HL-60 (cell line): ENCODE results near the gene GSTCD.

Experiments
- DNase-seq, 2 experiments: peaks; one replicate each; pipeline ENCODE4 v3.0.0-alpha.2; 2010 to 2020; ENCODE audit warnings: low read depth in 1 of 2, low spot score in 1 of 2
- H3K27ac ChIP-seq: fragments of 250-450 bp; sonication (Bioruptor Pico); replicated peaks from 2 replicates; pipeline ENCODE4 v1.5.1; 2020; ENCODE audit warnings: mild to moderate bottlenecking, moderate library complexity
- H3K27me3 ChIP-seq: fragments of 250-450 bp; sonication (Bioruptor Pico); 2 replicates; pipeline ENCODE4 v1.5.1; 2021; ENCODE audit warnings: mild to moderate bottlenecking, moderate library complexity; ENCODE audit not compliant: insufficient read depth, poor library complexity, severe bottlenecking
- H3K4me3 ChIP-seq: replicated peaks from 2 replicates; pipeline ENCODE4 v1.5.1; 2011; ENCODE audit warnings: mild to moderate bottlenecking, control low read depth, low read length; ENCODE audit not compliant: insufficient read depth
- CTCF ChIP-seq: IDR thresholded peaks from one replicate; pipeline ENCODE4 v1.5.1; 2011; ENCODE audit warnings: low read length, control low read depth, inconsistent platforms; ENCODE audit not compliant: insufficient read depth
- GABPA ChIP-seq: IDR thresholded peaks from 2 replicates; pipeline ENCODE4 v1.6.1; 2012; ENCODE audit warnings: low read depth
- POLR2AphosphoS5 ChIP-seq: IDR thresholded peaks from 2 replicates; pipeline ENCODE4 v1.6.1; 2012; ENCODE audit warnings: low read depth
- REST ChIP-seq: IDR thresholded peaks from 2 replicates; pipeline ENCODE4 v1.6.1; 2012; ENCODE audit warnings: low read depth; ENCODE audit not compliant: insufficient replicate concordance
- SPI1 ChIP-seq: IDR thresholded peaks from 2 replicates; pipeline ENCODE4 v1.6.1; 2012; ENCODE audit warnings: low read depth, mild to moderate bottlenecking, borderline replicate concordance

The GSTCD gene

GRCh38 chr4:105835177-105835576 lies 126.6 kb downstream of the GSTCD start:
- DNase-seq = no peak
- TF ChIP-seq POLR2AphosphoS5 = no peak
- TF ChIP-seq GABPA = no peak
- TF ChIP-seq CTCF = no peak
- TF ChIP-seq REST = no peak
- no peak for TF ChIP-seq SPI1
- H3K27ac ChIP-seq = no peak overlapping the region
- no peak overlapping the region for H3K4me3 ChIP-seq
- H3K27me3 ChIP-seq = no peaks in the 10 kb centered on the region

- no peak for DNase-seq
Measured at GRCh38 chr4:105836537-105836936, 128.0 kb downstream of the GSTCD start.

GRCh38 chr4:105837037-105837436 lies 128.5 kb downstream of the GSTCD start:
- no peak for DNase-seq

More at GRCh38 chr4:105836537-105836936, 128.0 kb downstream of the GSTCD start:
- no peak for TF ChIP-seq REST
- TF ChIP-seq POLR2AphosphoS5 = no peak
- TF ChIP-seq SPI1 = no peak
- no peak for TF ChIP-seq GABPA
- TF ChIP-seq CTCF = no peak
- no peaks in the 10 kb centered on the region for H3K27me3 ChIP-seq
- no peak overlapping the region for H3K27ac ChIP-seq
- H3K4me3 ChIP-seq = no peak overlapping the region

More at GRCh38 chr4:105837037-105837436, 128.5 kb downstream of the GSTCD start:
- no peak for TF ChIP-seq POLR2AphosphoS5
- no peak for TF ChIP-seq REST
- no peak for TF ChIP-seq CTCF
- no peak for TF ChIP-seq GABPA
- TF ChIP-seq SPI1 = no peak
- no peak overlapping the region for H3K4me3 ChIP-seq
- H3K27ac ChIP-seq = no peak overlapping the region
- H3K27me3 ChIP-seq = no peaks in the 10 kb centered on the region
